GM12892 (cell line): ENCODE data around the gene ARL15.

Experiments used
- POLR2A ChIP-seq: IDR thresholded peaks from 2 replicates; pipeline ENCODE4 v1.6.1; 2011; ENCODE audit warnings: low read depth, low read length, control low read depth
- POLR2AphosphoS5 ChIP-seq: IDR thresholded peaks from 2 replicates; pipeline ENCODE4 v1.6.1; 2011; ENCODE audit warnings: low read depth, low read length, control low read depth
- TAF1 ChIP-seq: IDR thresholded peaks from 2 replicates; pipeline ENCODE4 v1.6.1; 2011; ENCODE audit warnings: low read depth, mild to moderate bottlenecking, control low read depth, low read length, borderline replicate concordance

GRCh38 chr5:54176066-54176830 lies 134.1 kb downstream of the ARL15 start:
- TF ChIP-seq POLR2A (no peak), POLR2AphosphoS5 (no peak), TAF1 (no peak)
